ENCODE results near the gene MAGEF1. TPM values are rescaled to one million over a fixed set of nuclear protein-coding genes. Genes with fewer than 3 reads are reported as not detected.

Gene MAGEF1
- total and polyA plus RNA-seq, 9 donors: 28.3 to 48.7 (median 39.7) TPM

GRCh38 chr3:184683900-184684560 is 27.8 kb downstream of the MAGEF1 start:
- Histone ChIP-seq H3K27ac (no peak overlapping the region), H3K4me3 (no peak overlapping the region), H3K9me3 (no peaks in the 10 kb centered on the region), H3K27me3 (no peaks in the 10 kb centered on the region), H3K4me1 (ENCODE audit: insufficient read depth) (peaks cover 15% of the 10 kb centered on the region), H3K36me3 (no peaks in the 10 kb centered on the region)
- DNase-seq: no peak
- TF ChIP-seq CTCF (IDR thresholded peaks at IDR 0.05) (no peak), POLR2A (IDR thresholded peaks at IDR 0.05) (no peak), EP300 (IDR thresholded peaks at IDR 0.05) (no peak)
- 87 to 92% (median 91%) methylated on average over 12 of the region's 12 CpGs for WGBS, 3 donors
- intact Hi-C loops (cut with DNase I): no loop called here

- TF ChIP-seq CTCF (IDR thresholded peaks at IDR 0.05) (no peak), POLR2A (IDR thresholded peaks at IDR 0.05) (no peak), EP300 (IDR thresholded peaks at IDR 0.05) (no peak)
Observed at GRCh38 chr3:184683234-184683633, 28.6 kb downstream of the MAGEF1 start.

GRCh38 chr3:184682671-184683070 is 29.2 kb downstream of the MAGEF1 start:
- Histone ChIP-seq H3K36me3 (no peaks in the 10 kb centered on the region), H3K4me1 (ENCODE audit: insufficient read depth) (peaks cover 19% of the 10 kb centered on the region), H3K27me3 (no peaks in the 10 kb centered on the region), H3K27ac (no peak overlapping the region), H3K4me3 (no peak overlapping the region), H3K9me3 (no peaks in the 10 kb centered on the region)
- DNase-seq: peak in 1 of 5 donors; percentile 25
- intact Hi-C loops (cut with DNase I): no loop called here
- TF ChIP-seq POLR2A (IDR thresholded peaks at IDR 0.05) (no peak), EP300 (IDR thresholded peaks at IDR 0.05) (no peak), CTCF (IDR thresholded peaks at IDR 0.05) (no peak)
- 95 to 98% (median 96%) methylated on average over 11 of the region's 11 CpGs for WGBS, 3 donors

More at GRCh38 chr3:184683234-184683633, 28.6 kb downstream of the MAGEF1 start:
- H3K36me3 ChIP-seq: no peaks in the 10 kb centered on the region
- H3K4me3 ChIP-seq: no peak overlapping the region
- H3K4me1 ChIP-seq (ENCODE audit: insufficient read depth): peaks cover 18% of the 10 kb centered on the region
- no peaks in the 10 kb centered on the region for H3K27me3 ChIP-seq
- no peak for DNase-seq
- H3K27ac ChIP-seq: no peak overlapping the region
- intact Hi-C loops (cut with DNase I): no loop called here
- H3K9me3 ChIP-seq: no peaks in the 10 kb centered on the region
- 71 to 83% (median 76%) methylated on average over 5 of the region's 5 CpGs for WGBS, 3 donors

- no peak overlapping the region for H3K4me3 ChIP-seq
- H3K4me1 ChIP-seq (ENCODE audit: insufficient read depth): peaks cover 18% of the 10 kb centered on the region
- no peaks in the 10 kb centered on the region for H3K36me3 ChIP-seq
- H3K27me3 ChIP-seq: no peaks in the 10 kb centered on the region
- peak in 1 of 5 donors; percentile 58 for DNase-seq
- WGBS, 3 donors: 58 to 61% (median 58%) methylated on average over 10 of the region's 10 CpGs
- intact Hi-C loops (cut with DNase I): no loop called here
- TF ChIP-seq EP300 (IDR thresholded peaks at IDR 0.05): no peak
- TF ChIP-seq CTCF (IDR thresholded peaks at IDR 0.05): no peak
- TF ChIP-seq POLR2A (IDR thresholded peaks at IDR 0.05): no peak
- no peaks in the 10 kb centered on the region for H3K9me3 ChIP-seq
- H3K27ac ChIP-seq: peak overlapping the region; percentile 31 to 49
Observed at GRCh38 chr3:184680385-184681345, 31.2 kb downstream of the MAGEF1 start.
